Kidney glomerular epithelial cell (primary cell): ENCODE data around the gene CGB2.
A peak's percentile ranks its signal among the peaks of the same experiment; 100 is the strongest.
"Not testable (repeated sequence)": the region's sequence is repeated elsewhere in the genome, so short reads cannot be mapped to it uniquely, and the experiment has no call there.

Experiments used
- DNase-seq: peaks from one replicate; lab custom pipeline; 2025; lab: John Stamatoyannopoulos, UW

Gene CGB2

GRCh38 chr19:49010453-49010852 is 21.2 kb upstream of the CGB2 start:
- DNase-seq: no peak

DNA sequence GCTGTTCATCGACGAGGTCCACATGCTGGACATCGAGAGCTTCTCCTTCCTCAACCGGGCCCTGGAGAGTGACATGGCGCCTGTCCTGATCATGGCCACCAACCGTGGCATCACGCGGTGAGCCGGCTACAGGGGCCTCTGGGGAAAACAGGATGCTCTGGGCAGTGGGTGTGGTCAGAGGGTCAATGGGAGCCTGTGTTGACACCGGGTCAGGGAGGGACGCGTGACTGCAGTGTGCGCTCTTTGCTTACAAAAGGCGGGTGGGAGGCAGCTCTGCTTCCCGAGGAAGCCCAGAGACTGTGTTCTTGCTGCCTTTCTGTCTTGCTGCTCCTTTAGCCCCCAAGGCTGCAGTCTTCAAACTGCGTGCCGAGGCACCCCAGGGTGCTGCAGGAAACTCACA is 20.5 kb upstream of the CGB2 start:
- no peak for DNase-seq

DNA sequence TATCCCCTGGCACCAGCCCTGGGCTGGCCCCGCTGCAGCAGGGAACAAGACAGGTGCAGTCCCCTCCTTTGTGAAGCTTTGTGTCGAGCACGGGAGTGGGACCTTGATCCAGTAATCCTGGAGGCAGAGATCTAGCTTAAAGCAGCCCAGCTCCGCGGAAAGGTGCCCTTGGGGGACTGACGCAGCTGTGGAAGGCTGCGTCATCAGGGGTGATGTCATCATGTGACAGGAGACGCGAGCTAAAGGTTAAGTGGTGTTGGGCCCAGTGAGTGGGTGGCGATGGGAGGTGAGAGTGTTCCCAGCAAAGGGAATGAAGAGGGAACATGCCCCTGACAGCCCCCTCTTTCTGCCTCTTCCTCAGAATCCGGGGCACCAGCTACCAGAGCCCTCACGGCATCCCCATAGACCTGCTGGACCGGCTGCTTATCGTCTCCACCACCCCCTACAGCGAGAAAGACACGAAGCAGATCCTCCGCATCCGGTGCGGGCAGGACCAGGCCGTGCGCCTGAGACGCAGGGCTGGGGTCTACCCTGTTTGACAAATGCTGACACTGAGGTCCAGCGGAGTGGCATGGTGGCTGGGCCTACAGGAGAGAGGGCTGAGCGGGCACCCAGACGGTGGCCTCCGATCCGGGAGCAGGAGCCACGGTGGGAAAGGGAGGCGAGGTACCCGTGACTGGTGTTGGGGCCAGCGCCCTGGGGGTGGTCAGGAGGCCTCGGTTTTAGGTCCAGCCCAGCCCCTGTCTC is 17.4 kb upstream of the CGB2 start:
- no peak for DNase-seq

DNA sequence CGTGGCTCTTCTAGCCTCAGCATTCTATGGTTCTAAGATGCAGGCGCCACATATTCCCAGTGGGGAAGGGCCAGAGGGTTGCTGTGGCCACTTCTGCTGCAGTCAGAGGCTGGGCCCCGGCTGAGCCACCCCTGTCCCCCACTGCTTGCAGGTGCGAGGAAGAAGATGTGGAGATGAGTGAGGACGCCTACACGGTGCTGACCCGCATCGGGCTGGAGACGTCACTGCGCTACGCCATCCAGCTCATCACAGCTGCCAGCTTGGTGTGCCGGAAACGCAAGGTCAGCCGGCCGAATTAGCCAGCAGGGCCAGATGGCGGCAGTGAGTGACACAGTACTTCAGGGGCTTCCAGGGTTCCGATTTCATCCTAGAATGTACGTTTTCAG is 16.8 kb upstream of the CGB2 start:
- DNase-seq: no peak

- no peak for DNase-seq
Observed at GRCh38 chr19:49016067-49016839, 15.4 kb upstream of the CGB2 start.

GRCh38 chr19:49017041-49017665 is 14.5 kb upstream of the CGB2 start, which contains the start of gene LHB:
Gene LHB (minus strand): TSS chr19:49017091. CDS start chr19:49017081, 10 bp downstream.
- DNase-seq: no peak

DNA sequence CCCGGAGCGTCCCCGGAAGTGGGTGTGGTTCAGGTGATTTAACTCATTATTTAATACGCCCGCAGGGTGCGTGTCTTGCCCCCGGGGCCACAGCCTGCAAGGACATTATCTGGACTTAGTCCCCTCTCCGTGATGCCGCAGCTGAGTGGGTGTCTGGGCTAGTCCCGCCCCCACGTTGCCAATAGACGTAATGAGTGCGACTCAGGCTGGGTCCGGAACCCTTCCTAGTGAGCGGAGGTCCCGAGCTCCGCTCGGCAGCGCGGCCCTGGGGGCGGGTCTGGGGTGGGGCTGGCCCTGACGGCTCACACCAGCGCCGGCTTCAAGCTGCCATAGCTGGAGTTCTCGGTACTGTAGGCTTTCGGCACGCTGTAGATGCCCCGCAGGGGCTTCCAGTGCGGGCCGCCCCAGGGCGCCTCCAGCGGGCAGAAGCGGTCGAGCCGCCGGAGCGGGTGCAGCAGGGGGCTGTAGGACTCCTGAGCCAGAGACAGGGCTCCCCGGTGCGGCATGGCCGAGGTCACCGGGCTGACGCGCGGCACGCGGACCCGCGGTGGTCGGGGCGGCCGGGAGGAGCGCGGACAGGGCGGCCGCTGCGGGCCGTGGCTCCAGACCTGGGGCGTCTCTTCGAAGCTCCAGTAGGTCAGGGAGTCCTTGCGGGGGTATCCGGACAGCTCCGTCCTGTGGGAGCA is 13.9 kb upstream of the CGB2 start:
- peak; percentile 21 for DNase-seq

- DNase-seq: not testable (repeated sequence)
Observed at GRCh38 chr19:49018388-49019241, 13.1 kb upstream of the CGB2 start.

- DNase-seq: no peak
Observed at GRCh38 chr19:49019242-49019932, 12.3 kb upstream of the CGB2 start.

GRCh38 chr19:49020342-49020741 is 11.3 kb upstream of the CGB2 start:
- no peak for DNase-seq

DNA sequence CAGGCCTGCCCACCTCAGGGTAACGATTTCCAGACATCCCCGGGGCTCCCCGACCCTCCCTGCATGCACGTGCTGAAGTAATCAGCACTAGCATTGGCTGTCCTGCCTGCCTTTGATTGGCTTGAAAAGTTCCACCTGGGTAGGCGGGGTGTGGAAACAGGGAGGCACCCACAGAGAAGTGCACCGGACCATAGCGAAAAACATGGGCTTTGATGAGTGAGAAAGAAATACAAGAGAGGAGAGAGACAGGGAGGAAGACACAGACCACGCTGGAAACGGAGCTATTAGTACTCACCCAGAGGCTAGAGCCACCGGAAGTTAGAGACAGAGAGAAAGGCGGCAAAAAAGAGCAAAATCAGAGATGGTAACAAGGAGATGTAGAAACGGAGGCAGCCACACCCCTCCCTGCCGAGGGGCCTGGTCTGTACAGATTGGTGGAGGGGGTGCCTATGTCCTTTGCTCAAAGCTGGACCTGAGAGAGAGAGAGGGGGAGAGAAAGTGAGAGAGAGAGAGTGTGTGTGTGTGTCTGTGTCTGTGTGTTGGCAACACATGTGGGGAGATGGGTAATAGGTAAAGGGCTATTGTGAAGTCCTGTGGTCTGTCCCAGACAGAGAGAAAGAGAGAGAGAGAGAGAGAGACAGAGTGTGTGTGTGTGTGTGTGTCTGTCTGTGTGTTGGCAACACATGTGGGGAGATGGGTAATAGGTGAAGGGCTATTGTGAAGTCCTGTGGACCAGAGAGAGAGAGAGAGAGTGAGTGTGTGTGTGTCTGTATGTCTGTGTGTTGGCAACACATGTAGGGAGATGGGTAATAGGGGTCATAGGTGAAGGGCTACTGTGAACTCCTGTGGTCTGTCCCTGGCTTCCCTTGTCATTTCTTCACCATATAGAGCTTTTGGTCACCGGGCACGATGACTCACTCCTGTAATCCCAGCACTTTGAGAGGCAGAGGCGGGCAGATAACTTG is 10.5 kb upstream of the CGB2 start:
- DNase-seq: peak; percentile 42

DNA sequence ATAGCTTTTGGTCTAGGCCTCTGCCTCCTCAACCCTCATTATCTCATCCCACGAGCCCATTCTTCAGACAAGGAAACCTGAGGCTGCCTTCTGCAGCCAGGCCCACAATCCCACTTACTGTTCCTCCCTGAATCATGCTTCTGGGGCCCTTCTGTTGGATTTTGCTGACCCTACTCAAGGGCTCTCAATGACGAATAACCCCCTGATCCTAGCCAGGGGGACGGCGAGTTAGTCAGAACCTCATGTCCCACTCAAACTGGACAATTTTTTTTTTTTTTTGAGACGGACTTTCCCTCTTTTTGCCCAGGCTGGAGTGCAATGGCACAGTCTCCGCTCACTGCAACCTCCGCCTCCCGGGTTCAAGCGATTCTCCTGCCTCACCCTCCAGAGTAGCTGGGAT is 9.6 kb upstream of the CGB2 start:
- DNase-seq: no peak

- DNase-seq: not testable (repeated sequence)
Observed at GRCh38 chr19:49024233-49024632, 7.5 kb upstream of the CGB2 start, which contains the start of gene CGB3. Gene CGB3 (minus strand): TSS chr19:49024333. CDS start chr19:49023971, 362 bp downstream.

- not testable (repeated sequence) for DNase-seq
Observed at GRCh38 chr19:49025088-49025487, 6.6 kb upstream of the CGB2 start.

DNA sequence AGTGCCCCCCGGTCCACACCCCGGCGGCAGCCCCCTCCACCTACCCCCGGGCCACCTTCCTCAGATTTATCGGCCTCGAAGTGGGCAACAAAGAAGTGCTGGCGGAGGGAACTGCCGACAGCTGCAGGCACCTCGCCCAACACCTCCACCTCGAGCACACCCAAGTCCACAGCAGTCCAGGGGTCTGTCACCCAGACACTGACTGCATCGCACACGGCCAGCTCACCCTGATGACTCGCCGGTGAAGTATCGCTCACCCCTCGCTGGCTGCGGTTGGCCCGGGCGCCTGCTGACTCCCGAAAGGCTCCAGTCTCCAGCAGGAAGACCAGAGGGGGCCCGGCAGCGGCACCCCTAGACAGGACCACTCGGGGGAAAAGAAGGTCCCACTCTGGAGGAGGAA is 6.1 kb upstream of the CGB2 start:
- DNase-seq: not testable (repeated sequence)

DNA sequence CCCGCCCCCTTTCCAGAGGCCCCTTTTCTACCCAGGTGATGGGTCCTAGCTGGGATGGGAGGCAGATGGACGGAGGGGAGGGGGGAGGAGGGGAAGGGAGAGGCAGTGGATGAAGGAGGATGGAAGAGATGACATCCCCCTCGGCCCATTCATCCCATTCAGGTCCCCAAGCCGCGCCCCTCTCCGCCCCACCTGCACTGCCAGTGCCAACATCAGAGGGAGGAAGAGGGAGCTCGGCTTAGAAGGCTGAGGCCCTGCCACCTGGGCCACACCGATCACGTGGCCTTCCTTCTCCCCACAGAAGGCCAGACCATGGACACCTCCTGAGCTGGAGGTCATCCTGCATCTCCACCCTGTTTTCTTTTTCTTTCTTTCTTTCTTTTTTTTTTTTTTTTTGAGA is 3.0 kb upstream of the CGB2 start:
- DNase-seq: not testable (repeated sequence)

DNA sequence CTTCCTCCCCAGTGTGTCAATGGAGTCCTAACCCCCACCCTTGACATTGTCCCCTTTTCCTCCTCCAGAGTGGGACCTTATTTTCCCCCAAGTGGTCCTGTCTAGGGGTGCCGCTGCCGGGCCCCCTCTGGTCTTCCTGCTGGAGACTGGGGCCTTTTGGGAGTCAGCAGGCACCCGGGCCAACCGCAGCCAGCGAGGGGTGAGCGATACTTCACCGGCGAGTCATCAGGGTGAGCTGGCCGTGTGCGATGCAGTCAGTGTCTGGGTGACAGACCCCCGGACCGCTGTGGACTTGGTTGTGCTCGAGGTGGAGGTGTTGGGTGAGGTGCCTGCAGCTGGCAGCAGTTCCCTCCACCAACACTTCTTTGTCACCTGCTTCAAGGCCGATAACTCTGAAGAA is 1.9 kb upstream of the CGB2 start:
- DNase-seq: not testable (repeated sequence)

GRCh38 chr19:49030323-49030722 is 1.4 kb upstream of the CGB2 start:
- not testable (repeated sequence) for DNase-seq

DNA sequence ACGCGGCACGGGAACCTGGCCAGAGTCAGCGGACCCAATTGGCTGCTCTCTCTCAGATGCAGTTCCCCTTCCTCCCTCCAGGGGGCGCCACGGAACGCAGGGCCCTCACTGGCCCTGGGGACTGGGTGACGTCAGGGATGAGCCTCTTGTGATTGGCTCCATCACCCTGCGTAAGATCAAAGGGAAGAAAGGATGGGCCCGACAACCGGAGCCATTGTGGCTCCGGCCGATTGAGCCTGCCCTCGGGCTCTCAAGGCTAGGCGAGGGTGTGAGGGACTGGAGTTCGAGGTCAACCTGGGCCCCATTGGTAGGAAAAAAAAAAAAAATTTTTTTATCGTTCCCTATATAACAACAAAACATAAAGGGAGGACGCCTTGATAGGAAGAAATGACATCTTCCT is 5.1 kb downstream of the CGB2 start, which contains the start of gene CGB1:
Gene CGB1, minus strand, starts transcription at position 81 of the 400 bp plus-strand sequence. CDS start 184 bp downstream, outside the sequence.
- not testable (repeated sequence) for DNase-seq
